GM12892 (cell line): ENCODE data around the gene GPRASP1.
"Not testable (repeated sequence)": the region's sequence is repeated elsewhere in the genome, so short reads cannot be mapped to it uniquely, and the experiment has no call there.

Experiments used
- DNase-seq: peaks from one replicate; pipeline ENCODE4 v3.0.0; 2011; ENCODE audit not compliant: insufficient read length
- FAIRE-seq: peaks from 2 replicates; lab custom pipeline; 2011; peaks lifted over from hg19 to GRCh38; lab: Jason Lieb, UNC
- POLR2A ChIP-seq: IDR thresholded peaks from 2 replicates; pipeline ENCODE4 v1.6.1; 2011; ENCODE audit warnings: low read depth, low read length, control low read depth
- POLR2AphosphoS5 ChIP-seq: IDR thresholded peaks from 2 replicates; pipeline ENCODE4 v1.6.1; 2011; ENCODE audit warnings: low read depth, low read length, control low read depth
- TAF1 ChIP-seq: IDR thresholded peaks from 2 replicates; pipeline ENCODE4 v1.6.1; 2011; ENCODE audit warnings: low read depth, mild to moderate bottlenecking, control low read depth, low read length, borderline replicate concordance

Gene GPRASP1

DNA sequence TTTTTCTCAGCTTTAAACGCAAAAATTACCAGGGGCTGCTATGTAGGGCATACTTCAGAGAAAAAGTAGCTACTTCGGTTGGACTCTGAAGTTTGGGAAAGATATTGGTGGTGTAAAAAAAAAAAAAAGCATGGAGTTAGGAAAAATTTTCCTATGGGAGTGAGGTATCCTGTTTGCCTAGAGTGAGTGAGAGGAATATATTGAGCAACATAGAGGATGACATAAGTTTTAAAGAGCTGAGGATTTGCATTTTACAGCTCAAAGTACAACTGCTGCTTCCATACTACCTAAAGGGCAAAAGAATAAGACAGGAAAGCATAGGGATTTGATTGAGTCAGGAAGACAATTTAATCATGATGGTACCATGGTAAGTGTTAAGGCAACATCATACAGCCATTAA lies 7.3 kb downstream of the GPRASP1 start:
- no peak for FAIRE-seq
- no peak for TF ChIP-seq POLR2A
- no peak for TF ChIP-seq POLR2AphosphoS5
- no peak for TF ChIP-seq TAF1

DNA sequence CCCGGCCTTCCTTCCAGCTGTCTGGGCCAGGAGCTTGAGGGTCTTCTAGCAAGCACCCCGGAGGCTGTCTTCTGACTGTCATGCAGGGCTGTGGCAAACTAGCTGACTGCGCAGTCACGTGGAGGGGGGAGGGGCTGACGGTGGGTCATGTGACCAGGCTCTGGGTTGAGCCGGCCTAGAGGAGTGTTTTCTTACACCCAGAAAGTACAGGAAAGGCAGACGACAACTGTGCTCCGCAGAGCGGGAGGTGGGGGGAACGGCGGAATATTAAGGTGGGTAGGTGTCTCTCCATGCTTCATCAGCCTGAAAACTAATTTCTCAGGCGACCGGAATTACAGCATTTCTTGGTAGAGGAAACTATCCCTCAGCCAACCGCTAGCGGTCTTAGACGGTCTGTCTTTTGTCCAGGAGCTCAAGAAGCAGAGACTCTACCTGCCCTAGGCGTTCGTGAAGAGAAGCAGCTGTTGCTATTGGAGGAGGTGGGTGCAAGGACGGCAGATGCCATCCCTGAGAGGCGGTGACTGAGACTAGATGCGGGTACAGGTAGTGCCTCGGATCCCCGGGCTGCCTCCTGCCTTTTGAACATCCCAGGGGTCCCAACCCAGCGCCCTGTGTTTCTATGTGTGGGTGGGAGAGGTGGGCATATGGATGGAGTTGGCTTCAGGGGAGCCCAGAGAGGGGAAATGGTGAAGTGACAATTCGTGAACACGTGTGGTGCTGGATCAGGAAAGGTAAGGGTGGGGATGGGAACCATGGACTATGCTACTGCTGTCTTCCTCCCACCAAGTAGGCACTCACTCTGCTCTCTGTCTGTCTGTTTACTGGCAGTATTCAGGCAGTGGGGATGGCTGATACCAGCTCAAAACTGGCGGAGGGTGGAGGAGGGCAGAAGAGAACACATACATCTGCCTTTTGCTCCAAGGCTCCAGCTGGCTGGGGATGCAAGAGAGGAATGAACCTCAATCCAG lies 8.8 kb downstream of the GPRASP1 start:
- TF ChIP-seq POLR2AphosphoS5, result no peak
- peak; percentile 56; the same call in 1 of the 2 replicates for TF ChIP-seq TAF1
- peak; percentile 40; the same call in 1 of the 2 replicates for TF ChIP-seq POLR2A
- peak; percentile 95 for FAIRE-seq
- peak; percentile 36 for DNase-seq

More for the DNA sequence above, 7.3 kb downstream of the GPRASP1 start:
- no peak for DNase-seq

DNA sequence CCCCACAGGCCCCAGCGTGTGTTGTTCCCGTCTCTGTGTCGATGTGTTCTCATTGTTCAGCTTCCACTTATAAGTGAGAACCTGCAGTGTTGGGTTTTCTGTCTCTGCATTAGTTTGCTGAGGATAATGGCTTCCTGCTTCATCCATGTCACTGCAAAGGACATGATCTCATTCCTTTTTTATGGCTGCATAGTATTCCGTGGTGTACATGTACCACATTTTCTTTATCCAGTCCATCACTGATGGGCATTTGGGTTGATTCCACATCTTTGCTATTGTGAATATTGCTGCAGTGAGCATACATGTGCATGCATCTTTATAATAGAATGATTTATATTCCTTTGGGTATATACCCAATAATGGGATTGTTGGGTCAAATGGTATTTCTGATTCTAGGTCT lies 12.5 kb downstream of the GPRASP1 start:
- not testable (repeated sequence) for DNase-seq, FAIRE-seq

DNA sequence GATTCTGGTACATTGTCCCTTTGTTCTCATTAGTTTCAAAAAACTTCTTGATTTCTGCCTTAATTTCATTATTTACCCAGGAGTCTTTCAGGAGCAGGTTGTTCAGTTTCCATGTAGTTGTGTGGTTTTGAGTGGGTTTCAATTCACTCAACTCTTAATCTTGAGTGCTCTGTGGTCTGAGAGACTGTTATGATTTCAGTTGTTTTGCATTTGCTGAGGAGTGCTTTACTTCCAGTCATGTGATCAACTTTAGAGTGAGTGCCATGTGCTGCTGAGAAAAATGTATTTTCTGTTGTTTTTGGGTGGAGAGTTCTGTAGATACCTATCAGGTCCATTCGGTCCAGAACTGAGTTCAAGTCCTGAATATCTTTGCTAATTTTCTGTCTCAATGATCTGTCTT lies 15.8 kb downstream of the GPRASP1 start:
- DNase-seq, FAIRE-seq: not testable (repeated sequence)

DNA sequence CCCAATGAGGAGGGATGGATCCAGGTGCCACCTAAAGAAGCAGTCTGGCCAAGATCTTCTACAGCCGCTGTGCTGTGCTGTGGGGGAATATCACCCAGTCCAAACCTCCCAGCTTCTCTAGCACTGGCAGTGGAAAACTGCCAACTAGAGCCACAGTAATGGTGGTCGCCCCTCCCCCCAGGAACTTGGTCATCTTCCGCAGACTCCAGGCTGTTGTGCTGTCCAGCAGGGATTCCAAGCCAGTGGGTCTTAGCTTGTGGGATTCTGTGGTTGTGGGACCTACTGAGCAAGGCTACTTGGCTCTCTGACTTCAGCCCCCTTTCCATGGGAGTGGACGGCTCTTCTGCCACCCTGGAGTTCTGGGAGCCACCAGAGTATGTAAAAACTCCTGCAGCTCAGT lies 18.2 kb downstream of the GPRASP1 start:
- FAIRE-seq (no peak), DNase-seq (no peak)
- no peak for TF ChIP-seq POLR2A
- TF ChIP-seq TAF1, result no peak
- no peak for TF ChIP-seq POLR2AphosphoS5

DNA sequence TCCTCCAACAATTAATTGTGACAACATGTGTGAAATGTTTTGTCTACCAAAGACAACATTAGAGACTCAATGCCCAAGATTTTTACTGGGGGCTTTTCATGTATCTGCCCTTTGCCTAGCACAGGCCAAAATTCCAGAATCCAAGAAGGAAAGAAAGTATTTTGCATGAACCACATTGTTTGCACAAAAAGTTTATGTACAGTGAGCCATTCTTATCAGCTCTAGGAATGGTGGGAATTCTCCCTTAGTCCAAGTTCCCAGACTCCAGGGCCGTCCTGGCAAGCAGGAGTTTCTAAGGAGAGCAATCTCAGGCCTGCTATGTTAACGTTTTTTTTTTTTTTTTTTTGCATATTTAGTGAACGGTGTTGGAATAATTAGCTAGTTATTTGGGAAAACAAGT lies 21.6 kb downstream of the GPRASP1 start:
- TF ChIP-seq POLR2A, result no peak
- FAIRE-seq, result no peak
- DNase-seq, result no peak

DNA sequence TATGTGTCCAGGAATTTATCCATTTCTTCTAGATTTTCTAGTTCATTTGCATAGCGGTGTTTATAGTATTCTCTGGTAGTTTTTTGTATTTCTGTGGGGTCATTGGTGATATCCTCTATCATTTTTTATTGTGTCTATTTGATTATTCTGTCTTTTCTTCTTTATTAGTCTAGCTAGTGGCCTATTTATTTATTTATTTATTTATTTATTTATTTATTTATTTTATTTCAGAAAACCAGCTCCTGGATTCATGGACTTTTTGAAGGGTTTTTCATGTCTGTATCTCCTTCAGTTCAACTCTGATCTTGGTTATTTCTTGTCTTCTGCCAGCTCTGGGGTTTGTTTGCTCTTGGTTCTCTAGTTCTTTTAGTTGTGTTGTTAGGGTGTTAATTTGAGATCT lies 26.2 kb downstream of the GPRASP1 start:
- not testable (repeated sequence) for DNase-seq, FAIRE-seq

DNA sequence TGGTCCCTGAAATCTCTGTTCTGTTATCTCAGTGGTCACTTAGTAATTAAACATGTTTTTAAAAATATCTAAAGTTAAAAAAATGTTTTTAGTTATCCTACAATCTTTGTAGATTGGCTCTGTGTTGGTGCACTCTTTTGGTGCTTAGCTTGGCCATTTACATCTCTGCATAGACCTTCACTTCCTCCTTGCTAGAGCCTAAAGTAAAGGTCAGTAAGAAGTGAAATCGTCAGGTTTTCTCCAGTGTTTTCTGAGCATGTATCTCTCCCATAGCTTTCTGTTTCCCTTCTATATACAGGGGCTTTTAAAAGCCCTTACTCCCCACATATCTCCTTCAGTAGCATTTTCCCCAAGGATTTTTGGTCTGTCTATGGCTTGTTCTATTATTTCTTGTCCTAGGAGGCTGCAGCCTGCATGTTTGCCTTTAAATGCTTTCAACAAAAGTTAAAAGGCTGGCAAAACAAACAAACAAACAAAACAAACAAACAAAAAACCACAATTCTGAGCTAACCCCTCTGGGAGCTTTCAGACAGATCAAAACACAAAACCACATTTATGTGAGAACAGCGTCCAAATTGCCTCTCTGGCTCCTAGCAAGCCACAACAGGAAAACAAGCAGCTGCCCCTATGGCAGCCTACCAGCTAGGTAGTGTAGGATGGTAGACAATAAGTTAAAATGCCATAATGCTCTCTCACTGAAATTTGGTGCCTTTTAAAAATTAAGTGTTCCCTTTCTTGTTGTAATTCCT lies 33.7 kb downstream of the GPRASP1 start:
- FAIRE-seq (no peak), DNase-seq (no peak)
- TF ChIP-seq TAF1 (no peak), POLR2AphosphoS5 (no peak), POLR2A (no peak)

DNA sequence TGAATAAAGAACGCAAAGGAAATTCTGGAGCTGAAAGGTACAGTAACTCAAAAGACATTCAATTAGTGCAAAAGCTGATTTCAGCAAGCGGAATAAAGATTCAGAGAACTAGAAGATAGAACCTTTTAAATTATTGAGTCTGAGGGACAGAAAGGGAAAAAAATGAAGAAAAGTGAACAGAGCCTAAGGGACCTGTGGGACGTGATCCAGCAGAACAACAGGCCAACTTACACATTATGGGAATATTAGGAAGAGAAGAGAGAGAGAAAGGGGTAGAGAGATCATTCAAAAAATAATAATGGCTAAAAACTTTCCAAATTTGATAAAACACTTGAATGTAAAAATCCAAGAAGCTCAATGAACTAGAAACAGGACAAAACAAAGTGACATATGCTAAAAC lies 43.5 kb downstream of the GPRASP1 start:
- FAIRE-seq, result no peak
- DNase-seq, result no peak
- TF ChIP-seq POLR2AphosphoS5 (no peak), POLR2A (no peak), TAF1 (no peak)

DNA sequence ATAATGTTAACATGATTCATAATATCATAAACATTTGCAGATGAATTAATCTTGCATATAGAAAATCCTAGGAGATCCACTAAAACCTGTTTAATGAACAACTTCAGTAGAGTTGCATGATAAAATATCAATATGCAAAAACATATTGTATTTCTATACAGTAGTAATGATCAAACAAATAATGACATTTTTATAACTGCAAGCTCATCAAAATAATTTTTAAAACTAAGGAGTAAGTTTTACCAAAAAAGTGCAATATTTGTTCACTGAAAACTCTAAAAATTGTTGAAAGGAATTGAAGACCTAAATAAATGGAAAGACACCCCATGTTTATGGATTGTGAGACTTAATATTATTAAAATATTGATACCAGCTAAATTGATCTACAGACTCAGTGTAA lies 45.0 kb downstream of the GPRASP1 start:
- TF ChIP-seq POLR2AphosphoS5, result no peak
- no peak for TF ChIP-seq POLR2A
- no peak for TF ChIP-seq TAF1
- FAIRE-seq, result no peak
- no peak for DNase-seq

DNA sequence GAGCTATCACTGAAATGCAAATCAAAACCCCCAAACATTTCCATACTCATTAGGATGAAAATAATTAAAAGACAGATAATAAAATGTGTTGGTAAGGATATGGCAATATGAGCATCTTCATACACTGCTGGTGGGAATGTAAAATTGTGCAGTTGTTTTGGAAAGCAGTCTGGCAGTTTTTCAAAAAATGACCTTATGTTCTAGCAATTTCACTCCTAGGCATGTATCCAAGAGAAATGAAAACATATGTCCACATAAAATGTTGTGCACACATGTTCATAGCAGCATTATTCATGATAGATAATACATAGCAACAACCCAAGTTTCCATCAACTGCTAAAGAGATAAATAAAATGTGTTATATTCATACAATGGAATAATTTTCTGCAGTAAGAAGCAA lies 46.2 kb downstream of the GPRASP1 start:
- FAIRE-seq (no peak), DNase-seq (no peak)
- no peak for TF ChIP-seq POLR2A
- TF ChIP-seq POLR2AphosphoS5, result no peak
- TF ChIP-seq TAF1, result no peak
